HepG2 (cell line): ENCODE data around the gene PXDC1. TPM values are rescaled to one million over a fixed set of nuclear protein-coding genes. Genes with fewer than 3 reads are reported as not detected.

Experiments
- ATAC-seq: fragments of 200-7000 bp; cut with Tn5 transposase; 3 replicates; pipeline ENCODE4 v1.9.1; 2020; ENCODE audit warnings: mild to moderate bottlenecking, moderate library complexity
- BruUV-seq: library from RNA; stranded (reverse); fragments of 400-500 nt; replicated peaks from 2 replicates; lab custom pipeline; 2021; lab: Mats Ljungman, UMichigan
- CTCF ChIA-PET: fragments of 300-600 bp; formaldehyde crosslinking; extraction: SDS; loops from one replicate; lab custom pipeline; 2021; ENCODE audit warnings: low total read pairs, inconsistent platforms, low intra/inter-chr PET ratio; lab: Yijun Ruan, JAX
- POLR2A ChIA-PET: fragments of 350-600 bp; sonication (Branson Sonifier 250); formaldehyde crosslinking; loops from one replicate; lab custom pipeline; 2020; ENCODE audit warnings: antibody characterized with exemption, inconsistent platforms; lab: Yijun Ruan, JAX
- DNase-seq: peaks from one replicate; pipeline ENCODE4 v3.0.0-alpha.2; 2015; ENCODE audit warnings: low spot score
- FAIRE-seq: peaks from 3 replicates; lab custom pipeline; 2011; peaks lifted over from hg19 to GRCh38; lab: Jason Lieb, UNC
- H2AFZ ChIP-seq: one replicate; pipeline ENCODE4 v1.6.1; 2011; ENCODE audit warnings: low read length, inconsistent platforms
- H3K27ac ChIP-seq: fragments of 300-600 bp; 3 replicates; pipeline ENCODE4 v1.8.0; 2011; ENCODE audit warnings: mixed run types, mild to moderate bottlenecking, mixed read lengths, low read length, inconsistent platforms; ENCODE audit not compliant: insufficient read depth; ENCODE audit errors: extremely low read length
- H3K27me3 ChIP-seq, 2 experiments: fragments of 200-600 bp in 1 of 2; 2 replicates in 1 of 2; 3 replicates in 1 of 2; pipeline versions ENCODE4 v1.6.0 to v1.8.0; 2011; ENCODE audit warnings: low read length in 2 of 2, mild to moderate bottlenecking in 2 of 2, moderate library complexity in 2 of 2, inconsistent platforms in 1 of 2; ENCODE audit not compliant: insufficient read depth in 2 of 2, control insufficient read depth in 1 of 2
- H3K36me3 ChIP-seq, 2 experiments: fragments of 200-600 bp in 1 of 2; replicated peaks in 1 of 2; 2 replicates in 1 of 2; 3 replicates in 1 of 2; pipeline versions ENCODE4 v1.5.1 to v1.8.0; 2011; ENCODE audit warnings: low read length in 2 of 2, inconsistent platforms in 1 of 2; ENCODE audit not compliant: insufficient read depth in 2 of 2, control insufficient read depth in 1 of 2
- H3K4me1 ChIP-seq: 2 replicates; pipeline ENCODE4 v1.5.1; 2012; ENCODE audit warnings: low read length, inconsistent platforms; ENCODE audit not compliant: insufficient read depth
- H3K4me2 ChIP-seq: 2 replicates; pipeline ENCODE4 v1.6.0; 2011; ENCODE audit warnings: low read depth, low read length, inconsistent platforms
- H3K4me3 ChIP-seq, 3 experiments: fragments of 200-600 bp in 1 of 3; sonication (generic), shearing (Covaris generic) in 1 of 3; replicated peaks in 1 of 3; 2 replicates each; pipeline ENCODE4 v1.5.1; 2011 to 2016; ENCODE audit warnings: low read length in 3 of 3, inconsistent platforms in 2 of 3, low read depth in 2 of 3, mild to moderate bottlenecking in 2 of 3, control low read depth in 1 of 3, mixed read lengths in 1 of 3; ENCODE audit not compliant: insufficient read depth in 1 of 3
- H3K79me2 ChIP-seq: one replicate; pipeline ENCODE4 v1.6.1; 2011; ENCODE audit warnings: low read length, inconsistent platforms; ENCODE audit not compliant: insufficient read depth
- H3K9ac ChIP-seq: 2 replicates; pipeline ENCODE4 v1.6.0; 2011; ENCODE audit warnings: mild to moderate bottlenecking, low read depth, low read length, inconsistent platforms; ENCODE audit not compliant: insufficient read depth
- H3K9me3 ChIP-seq: 2 replicates; pipeline ENCODE4 v1.5.1; 2012; ENCODE audit warnings: mild to moderate bottlenecking, low read length
- H4K20me1 ChIP-seq: 2 replicates; pipeline ENCODE4 v1.6.0; 2011; ENCODE audit warnings: inconsistent platforms, mild to moderate bottlenecking, low read length, moderate library complexity; ENCODE audit not compliant: insufficient read depth
- AGO2 ChIP-seq: fragments of 200-400 bp; formaldehyde crosslinking; optimal IDR thresholded peaks from 2 replicates; pipeline ENCODE3; 2017; ENCODE audit warnings: mild to moderate bottlenecking, low read depth, low read length, moderate library complexity
- HNRNPLL ChIP-seq: fragments of 200-400 bp; formaldehyde crosslinking; IDR thresholded peaks from 2 replicates; pipeline ENCODE4 v1.6.1; 2017; ENCODE audit warnings: mild to moderate bottlenecking, low read depth, low read length; ENCODE audit not compliant: poor library complexity, severe bottlenecking
- MAFK ChIP-seq, 2 experiments: IDR thresholded peaks in 1 of 2; conservative IDR thresholded peaks in 1 of 2; 2 replicates each; pipeline ENCODE4 v1.6.1; 2011; ENCODE audit warnings: improper control_type of control experiment in 2 of 2, low read length in 2 of 2
- THAP11 ChIP-seq: IDR thresholded peaks from 2 replicates; pipeline ENCODE4 v1.6.1; 2016; ENCODE audit warnings: missing biosample characterization, missing genetic modification reagents
- WGBS: methylation state at CpG from one replicate; pipeline ENCODE4 v1.1.6; 2017; ENCODE audit warnings: low lambda C conversion rate; 5-methylcytosine and 5-hydroxymethylcytosine counted together
- in situ Hi-C: cut with HindIII; loops from 2 replicates; pipeline ENCODE4 v1.10.0; 2017; ENCODE audit warnings: low pct_unique_long_range_greater_than_20kb; ENCODE audit not compliant: extremely low pct_ligation_motif_present
- intact Hi-C: fragments of 100-400 bp; cut with micrococcal nuclease; formaldehyde crosslinking; loops from one replicate; pipeline ENCODE4 v1.10.0; 2022; ENCODE audit not compliant: unreplicated experiment
- polyA plus RNA-seq, 8 experiments: library from polyadenylated mRNA; depleted of rRNA in 3 of 8; stranded (reverse) in 7 of 8; unstranded in 1 of 8; fragments of >200 nt; fragmentation: Illumina TruSeq in 4 of 8; extraction: Trizol in 4 of 8; gene quantifications; 2 replicates each; pipeline versions ENCODE4 v1.2.1 to v1.2.3, GENCODE V29; 2011 to 2016; ENCODE audit warnings: low read depth in 4 of 8, missing spikeins in 1 of 8, mixed read lengths in 1 of 8; ENCODE audit not compliant: insufficient read depth in 1 of 8
- total RNA-seq, 5 experiments: library from RNA; depleted of rRNA; stranded (reverse); fragments of >200 nt; fragmentation: Illumina TruSeq; extraction: Trizol; gene quantifications; 2 replicates each; pipeline ENCODE4 v1.2.3, GENCODE V29; 2016; ENCODE audit warnings: low read depth in 1 of 5
- TF ChIP-seq, protein P1 (sequence below): sonication (generic); formaldehyde crosslinking; IDR thresholded peaks from 2 replicates; pipeline ENCODE4 v1.4.0; 2020; ENCODE audit warnings: missing genetic modification reagents
- TF ChIP-seq, protein P2 (sequence below): sonication (generic); formaldehyde crosslinking; conservative IDR thresholded peaks from 2 replicates; pipeline ENCODE4 v1.4.0; 2020; ENCODE audit warnings: missing genetic modification reagents

The PXDC1 gene
- total and polyA plus RNA-seq, 2 of the 13 experiments (the other 11 are each of a cell fraction or from before 2014, with no cell fraction given), result 32.4 to 34.7 TPM

DNA sequence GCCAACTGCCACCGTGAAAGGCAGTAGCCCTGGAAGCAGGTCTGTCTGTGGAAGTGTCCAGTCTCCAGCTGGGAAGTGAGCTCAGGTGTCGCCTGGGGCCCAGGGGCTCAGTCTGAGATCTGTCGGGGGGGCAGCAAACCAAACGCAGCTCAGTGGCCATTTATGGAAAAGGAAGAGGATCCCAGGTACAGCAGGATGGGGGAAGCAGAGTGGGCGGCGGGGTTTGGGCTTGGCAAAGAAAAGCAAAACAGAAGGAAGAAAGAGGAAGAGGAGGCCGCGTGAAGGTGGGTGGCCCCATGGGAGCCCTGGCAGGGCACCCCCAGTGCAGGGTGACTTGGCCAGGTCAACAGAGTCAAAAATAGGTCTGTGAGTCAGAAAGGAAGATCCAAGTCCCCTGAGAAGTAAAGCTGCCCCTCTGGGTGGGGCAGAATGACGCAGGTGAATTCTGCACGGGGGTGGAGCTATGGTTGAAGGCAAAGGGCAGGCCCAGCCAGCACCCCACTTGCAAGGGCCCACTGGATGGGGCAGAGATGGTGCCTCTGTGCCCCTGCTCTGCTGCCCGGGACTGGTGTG is 5.3 kb downstream of the PXDC1 start:
- Histone ChIP-seq H3K9me3 (no peaks in the 10 kb centered on the region), H3K4me1 (peaks cover 79% of the 10 kb centered on the region), H3K4me2 (no peak overlapping the region), H3K4me3 (no peak overlapping the region), H3K27ac (no peak overlapping the region), H3K27me3 (no peaks in the 10 kb centered on the region), H3K36me3 (peaks cover 7 to 24% of the 10 kb centered on the region in 2 experiments; a peak in 4 of 5 replicates), H2AFZ (no peak overlapping the region), H3K9ac (no peak overlapping the region), H3K79me2 (peaks cover 80% of the 10 kb centered on the region), H4K20me1 (peaks cover 58% of the 10 kb centered on the region)
- WGBS, result 91% methylated on average over 9 of the region's 11 CpGs
- DNase-seq (no peak), ATAC-seq (no peak), FAIRE-seq (no peak)
- in situ Hi-C loops, result loop anchor here (5.0 kb wide), 2 partner anchors 81 to 141 kb away; no protein-coding TSS in a partner anchor
- CTCF ChIA-PET, result interaction anchor here (2.1 kb wide), 1 partner anchor 245 kb away, joined by 4 read pairs; no protein-coding TSS in a partner anchor
- POLR2A ChIA-PET, result interaction anchor here (1.1 to 1.4 kb wide), 4 partner anchors 14 to 183 kb away, joined by 3 read pairs; no protein-coding TSS in a partner anchor
- no TSS peak for BruUV-seq
- intact Hi-C loops, result no loop called here
- peak; percentile 40 for TF ChIP-seq AGO2
- TF ChIP-seq THAP11 (CRISPR knock-in tag), result no peak
- TF ChIP-seq, protein P1, sequence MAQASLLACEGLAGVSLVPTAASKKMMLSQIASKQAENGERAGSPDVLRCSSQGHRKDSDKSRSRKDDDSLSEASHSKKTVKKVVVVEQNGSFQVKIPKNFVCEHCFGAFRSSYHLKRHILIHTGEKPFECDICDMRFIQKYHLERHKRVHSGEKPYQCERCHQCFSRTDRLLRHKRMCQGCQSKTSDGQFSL, result peak; percentile 64; the same call in 1 of the 2 replicates

DNA sequence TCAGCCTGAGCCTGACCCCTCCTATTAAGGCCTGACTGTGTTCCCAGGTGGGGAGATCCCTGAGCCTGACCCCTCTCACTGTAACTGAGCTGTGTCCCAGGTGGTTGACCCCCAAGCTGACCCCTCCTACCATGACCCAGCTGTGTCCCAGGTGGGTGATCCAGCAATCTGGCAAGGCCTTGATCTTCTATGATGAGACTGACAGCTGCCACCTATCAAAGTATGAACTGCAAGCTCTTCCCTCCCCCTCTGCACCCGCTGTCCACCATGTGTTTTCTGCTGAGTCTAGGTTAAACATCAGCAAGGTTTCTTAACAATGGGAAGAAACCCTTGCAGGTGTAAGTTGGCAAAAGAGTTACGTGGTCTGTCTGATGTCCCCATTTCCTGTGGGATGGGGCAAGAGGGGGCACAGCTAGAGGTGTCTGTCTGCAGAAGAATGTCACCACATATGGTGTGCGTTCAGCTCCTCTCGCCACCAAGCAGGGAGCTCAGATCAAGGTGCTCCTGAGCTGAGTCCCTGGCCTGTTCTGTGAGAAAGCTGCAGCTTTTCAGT is 5.9 kb downstream of the PXDC1 start:
- no TSS peak for BruUV-seq
- WGBS, result 95% methylated on average over 4 of the region's 4 CpGs
- no peak overlapping the region for H3K9ac ChIP-seq

More for the DNA sequence above, 5.9 kb downstream of the PXDC1 start:
- ATAC-seq, result no peak
- Histone ChIP-seq H4K20me1 (peaks cover 62% of the 10 kb centered on the region), H3K27me3 (no peaks in the 10 kb centered on the region), H3K9me3 (no peaks in the 10 kb centered on the region), H3K36me3 (peaks cover 9 to 27% of the 10 kb centered on the region in 2 experiments; a peak in 4 of 5 replicates), H3K27ac (no peak overlapping the region), H3K79me2 (peaks cover 83% of the 10 kb centered on the region), H3K4me3 (no peak overlapping the region), H2AFZ (no peak overlapping the region), H3K4me2 (no peak overlapping the region), H3K4me1 (peaks cover 79% of the 10 kb centered on the region)
- no peak for FAIRE-seq
- in situ Hi-C loops, result loop anchor here (5.0 kb wide), 2 partner anchors 82 to 142 kb away; no protein-coding TSS in a partner anchor
- intact Hi-C loops, result no loop called here
- DNase-seq, result no peak
- ChIA-PET POLR2A (interaction anchor here (1.1 to 1.4 kb wide), 4 partner anchors 14 to 184 kb away, joined by 3 read pairs; no protein-coding TSS in a partner anchor), CTCF (interaction anchor here (2.1 kb wide), 1 partner anchor 245 kb away, joined by 4 read pairs; no protein-coding TSS in a partner anchor)
- TF ChIP-seq, protein P2, sequence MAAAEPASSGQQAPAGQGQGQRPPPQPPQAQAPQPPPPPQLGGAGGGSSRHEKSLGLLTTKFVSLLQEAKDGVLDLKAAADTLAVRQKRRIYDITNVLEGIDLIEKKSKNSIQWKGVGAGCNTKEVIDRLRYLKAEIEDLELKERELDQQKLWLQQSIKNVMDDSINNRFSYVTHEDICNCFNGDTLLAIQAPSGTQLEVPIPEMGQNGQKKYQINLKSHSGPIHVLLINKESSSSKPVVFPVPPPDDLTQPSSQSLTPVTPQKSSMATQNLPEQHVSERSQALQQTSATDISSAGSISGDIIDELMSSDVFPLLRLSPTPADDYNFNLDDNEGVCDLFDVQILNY (CRISPR knock-in tag), result no peak
- TF ChIP-seq HNRNPLL (no peak), MAFK (conservative IDR thresholded peaks at IDR 0.05 in 1 of 2, IDR thresholded peaks at IDR 0.05 in 1 of 2; ENCODE audit: low read length in 2 of 2) (peak in 1 of 2 experiments; percentile 34; a peak in 1 of 4 replicates)
